ENCODE results near the gene CSTB.

- no peak for TF ChIP-seq CTCF (IDR thresholded peaks at IDR 0.05)
- no peak for TF ChIP-seq POLR2A (IDR thresholded peaks at IDR 0.05)
Observed at GRCh38 chr21:43748622-43749021, 27.5 kb downstream of the CSTB start.

Measured in adrenal gland (tissue), 5 donors.